HFF-Myc (cell line): ENCODE data around the gene DLGAP4.

Experiments
- DNase-seq: peaks from one replicate; pipeline ENCODE4 v3.0.0-alpha.2; 2011; ENCODE audit warnings: low read depth; ENCODE audit errors: extremely low read depth
- H3K4me3 ChIP-seq: replicated peaks from 2 replicates; pipeline ENCODE4 v1.5.1; 2011; ENCODE audit warnings: low read depth, mild to moderate bottlenecking, control low read depth, low read length
- TF ChIP-seq, protein P1 (sequence below): IDR thresholded peaks from 2 replicates; pipeline ENCODE4 v1.5.1; 2012; ENCODE audit warnings: mild to moderate bottlenecking, low read depth, low read length, control low read depth; ENCODE audit errors: missing control alignments

DLGAP4 gene

DNA sequence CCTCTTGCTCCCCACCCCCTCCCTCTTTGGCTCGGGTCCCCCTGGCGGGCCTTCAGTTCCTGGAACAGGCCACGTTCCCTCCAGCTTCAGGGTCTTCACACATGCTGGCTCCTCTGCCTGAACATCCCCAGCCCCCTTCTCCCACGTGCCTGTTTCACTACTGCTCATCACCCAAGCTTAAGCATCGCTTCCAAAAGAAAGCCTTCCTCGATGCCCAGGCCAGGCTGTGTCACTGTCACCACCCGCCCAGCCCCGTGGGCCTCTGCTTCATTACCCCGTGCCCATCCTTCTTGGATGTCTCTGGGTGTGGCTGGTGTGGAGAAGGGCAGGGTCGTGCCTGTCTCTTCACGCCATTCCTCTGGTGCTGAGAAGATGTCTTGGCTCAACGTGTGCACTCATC, 2.8 kb downstream of the DLGAP4 start:
- TF ChIP-seq, protein P1, sequence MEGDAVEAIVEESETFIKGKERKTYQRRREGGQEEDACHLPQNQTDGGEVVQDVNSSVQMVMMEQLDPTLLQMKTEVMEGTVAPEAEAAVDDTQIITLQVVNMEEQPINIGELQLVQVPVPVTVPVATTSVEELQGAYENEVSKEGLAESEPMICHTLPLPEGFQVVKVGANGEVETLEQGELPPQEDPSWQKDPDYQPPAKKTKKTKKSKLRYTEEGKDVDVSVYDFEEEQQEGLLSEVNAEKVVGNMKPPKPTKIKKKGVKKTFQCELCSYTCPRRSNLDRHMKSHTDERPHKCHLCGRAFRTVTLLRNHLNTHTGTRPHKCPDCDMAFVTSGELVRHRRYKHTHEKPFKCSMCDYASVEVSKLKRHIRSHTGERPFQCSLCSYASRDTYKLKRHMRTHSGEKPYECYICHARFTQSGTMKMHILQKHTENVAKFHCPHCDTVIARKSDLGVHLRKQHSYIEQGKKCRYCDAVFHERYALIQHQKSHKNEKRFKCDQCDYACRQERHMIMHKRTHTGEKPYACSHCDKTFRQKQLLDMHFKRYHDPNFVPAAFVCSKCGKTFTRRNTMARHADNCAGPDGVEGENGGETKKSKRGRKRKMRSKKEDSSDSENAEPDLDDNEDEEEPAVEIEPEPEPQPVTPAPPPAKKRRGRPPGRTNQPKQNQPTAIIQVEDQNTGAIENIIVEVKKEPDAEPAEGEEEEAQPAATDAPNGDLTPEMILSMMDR: no peak
- DNase-seq: no peak

DNA sequence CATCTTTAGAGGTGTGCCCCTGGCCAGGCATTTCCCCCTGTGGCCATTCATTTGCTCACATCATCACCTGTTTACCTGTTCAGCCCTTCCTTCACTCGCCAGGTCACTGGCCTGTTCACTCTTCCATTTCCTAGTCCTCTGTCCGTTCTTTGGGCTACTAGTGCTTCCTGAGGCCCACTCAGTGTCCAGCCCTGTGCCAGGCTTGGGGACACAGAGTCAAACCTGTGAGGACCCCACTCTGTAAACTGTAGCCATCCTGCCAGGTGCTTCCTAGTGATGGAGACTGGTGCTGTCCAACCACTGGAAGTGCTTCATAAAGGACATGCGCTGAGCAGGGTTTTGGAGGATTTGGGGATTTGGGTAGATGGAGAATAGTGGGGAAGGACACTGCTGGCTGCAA, 3.5 kb downstream of the DLGAP4 start:
- no peak for DNase-seq
- no peak overlapping the region for H3K4me3 ChIP-seq
- TF ChIP-seq, protein P1: no peak

More for the DNA sequence above, 2.8 kb downstream of the DLGAP4 start:
- H3K4me3 ChIP-seq: no peak overlapping the region

DNA sequence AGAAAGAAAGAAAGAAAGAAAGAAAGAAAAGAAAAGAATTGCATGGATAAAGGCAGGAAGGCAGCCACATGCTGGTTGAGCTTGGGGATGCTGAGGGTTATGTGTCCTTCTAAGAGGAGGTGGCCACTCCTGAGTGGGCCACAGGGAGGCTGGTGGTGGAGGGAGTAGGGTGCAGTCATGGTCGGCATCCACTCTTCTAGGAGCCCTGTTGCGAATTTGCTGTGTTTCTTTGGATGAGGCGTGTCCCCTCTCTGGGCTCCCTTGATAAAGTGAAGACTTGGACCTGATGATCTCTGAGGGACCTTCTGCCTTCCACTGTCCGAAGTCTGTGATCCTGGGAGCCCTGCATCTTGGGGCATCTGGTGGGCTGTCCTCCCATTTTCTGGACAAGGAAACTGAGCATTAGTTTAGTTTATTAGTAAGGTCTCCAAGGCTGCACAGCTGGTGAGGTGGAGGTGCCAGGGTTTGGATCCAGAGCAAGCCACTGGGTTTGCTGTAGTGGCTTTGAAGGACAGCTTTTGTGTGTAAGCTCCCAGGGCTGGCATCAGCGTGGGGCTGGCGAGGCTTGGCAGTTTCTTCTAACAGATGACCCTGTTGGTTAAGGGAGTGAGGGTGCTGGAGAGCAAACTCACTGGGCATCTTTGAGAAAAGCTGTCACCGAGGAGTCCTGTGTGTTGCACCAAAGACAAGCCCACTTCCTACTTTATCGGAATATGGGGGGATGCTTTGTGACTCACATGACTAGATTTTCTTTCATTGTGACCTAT, 4.3 kb downstream of the DLGAP4 start:
- H3K4me3 ChIP-seq: no peak overlapping the region
- TF ChIP-seq, protein P1: no peak
- DNase-seq: no peak

DNA sequence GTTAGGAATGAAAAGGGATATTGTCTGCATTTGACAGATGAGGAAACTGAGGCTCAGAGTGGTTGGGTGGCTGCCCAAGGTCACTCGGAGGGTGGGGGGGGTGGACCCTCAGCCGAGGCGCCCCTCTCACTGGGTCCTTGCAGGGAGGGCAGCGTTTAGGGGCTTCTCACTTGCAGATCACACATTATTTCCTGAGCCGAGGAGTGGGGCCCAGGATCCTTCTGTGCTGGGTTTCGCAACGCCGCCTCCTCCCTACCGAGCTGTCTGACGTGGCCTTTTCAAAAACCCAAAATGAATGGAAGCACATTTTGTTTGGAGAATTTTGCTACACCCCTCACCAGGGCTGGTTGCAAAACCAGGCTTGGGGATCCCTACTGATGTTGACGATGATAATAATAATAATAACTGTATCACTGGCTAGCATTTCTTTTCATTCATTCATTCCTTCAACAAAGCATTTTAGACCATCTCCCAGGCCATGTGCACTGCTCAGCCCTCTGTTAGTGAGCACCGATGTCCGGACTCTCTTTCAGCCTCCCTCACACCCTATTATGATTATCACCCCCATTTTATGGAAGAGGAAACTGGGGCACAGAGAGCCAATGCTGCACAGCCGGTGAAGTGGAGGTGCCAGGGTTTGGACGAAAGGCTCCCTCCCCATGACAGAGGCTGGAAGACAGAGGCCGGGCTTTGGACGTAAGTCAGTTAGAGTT, 5.2 kb downstream of the DLGAP4 start:
- no peak overlapping the region for H3K4me3 ChIP-seq
- DNase-seq: no peak
- TF ChIP-seq, protein P1: no peak

DNA sequence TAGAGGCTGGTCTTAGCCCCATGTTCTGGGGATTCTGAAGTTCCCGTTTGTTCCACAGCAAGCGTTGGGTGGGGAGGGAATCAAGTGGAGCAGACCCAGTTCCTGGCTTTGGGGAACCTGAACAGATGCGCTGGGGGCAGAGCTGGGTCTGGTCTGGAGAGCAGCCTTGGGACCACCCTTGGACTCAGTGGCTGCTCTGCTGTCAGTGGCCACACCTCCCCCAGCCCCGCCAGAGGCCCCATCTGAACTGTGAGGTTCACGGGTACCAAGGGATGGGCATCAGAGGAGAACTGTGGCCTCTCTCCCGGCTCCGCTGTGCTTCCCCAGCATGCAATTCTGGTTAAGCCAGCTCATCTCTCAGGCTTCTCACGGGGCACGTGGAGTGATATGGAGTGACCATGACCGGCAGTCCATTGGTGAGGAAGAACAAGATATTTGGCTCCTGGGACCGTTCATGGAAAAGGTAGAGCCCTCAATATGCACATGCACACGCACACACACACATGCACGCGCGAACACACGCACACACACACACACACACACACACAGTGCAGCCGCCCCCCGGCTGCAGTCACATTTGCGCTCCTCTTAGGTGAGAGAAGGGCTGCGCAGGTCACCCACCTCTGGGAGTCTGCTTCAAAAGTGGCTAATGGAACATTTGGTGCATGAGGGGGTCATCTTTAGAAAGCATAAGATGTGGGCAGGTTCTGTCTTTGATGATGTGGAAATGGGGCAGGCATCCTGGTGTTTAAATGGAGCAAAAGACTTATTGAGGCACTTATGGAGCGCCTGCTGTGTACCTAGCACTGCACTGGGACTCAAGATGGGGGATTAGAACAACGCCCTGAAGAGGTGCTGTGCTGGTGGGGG, 6.0 kb downstream of the DLGAP4 start:
- TF ChIP-seq, protein P1: no peak
- no peak overlapping the region for H3K4me3 ChIP-seq
- no peak for DNase-seq

DNA sequence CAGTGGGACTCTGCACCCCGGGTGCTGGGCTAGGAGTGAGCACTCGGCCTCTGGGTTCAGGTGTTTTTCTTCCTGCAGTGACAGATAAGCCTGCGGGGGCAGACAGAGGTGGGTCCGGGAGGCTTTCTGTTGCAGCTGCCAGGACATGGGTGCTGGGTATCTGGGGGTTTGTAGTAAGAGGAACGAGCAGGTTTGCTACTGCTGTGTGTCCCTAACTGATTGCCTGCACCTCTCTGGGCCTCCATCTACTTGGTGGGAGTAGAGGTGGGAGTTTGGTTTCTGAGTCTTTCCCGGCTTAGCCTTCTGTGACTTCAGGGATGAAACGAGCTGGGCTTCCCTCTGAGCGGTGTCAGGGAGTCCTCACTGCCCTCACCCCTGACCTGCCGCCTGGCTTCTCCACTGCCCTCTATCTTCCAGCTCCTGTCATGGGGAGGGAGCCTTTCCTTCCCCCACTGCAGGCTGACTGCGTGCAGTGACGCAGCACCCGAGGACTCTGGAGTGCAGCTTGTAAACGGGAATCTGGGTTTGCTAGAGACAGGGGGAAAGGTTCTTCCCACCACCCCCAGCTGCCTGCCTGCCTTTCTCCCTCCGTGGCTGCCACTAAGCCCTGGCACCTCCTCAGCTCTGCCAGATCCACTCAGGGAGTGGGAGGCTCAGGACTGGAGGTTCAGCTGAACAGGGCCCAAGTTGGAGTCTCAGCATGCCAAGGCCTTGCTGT, 6.7 kb downstream of the DLGAP4 start:
- H3K4me3 ChIP-seq: no peak overlapping the region
- TF ChIP-seq, protein P1: no peak
- DNase-seq: no peak
